Panc1 (cell line): ENCODE data around the gene MXD3.

ENCODE experiments used
- CTCF ChIP-seq: fragments of 450-650 bp; IDR thresholded peaks from 2 replicates; pipeline ENCODE4 v1.5.1; 2017; ENCODE audit warnings: mild to moderate bottlenecking
- POLR2AphosphoS5 ChIP-seq: IDR thresholded peaks from 2 replicates; pipeline ENCODE4 v1.6.1; 2012; ENCODE audit warnings: mild to moderate bottlenecking, low read depth, low read length, moderate library complexity
- REST ChIP-seq, 2 experiments: IDR thresholded peaks; 2 replicates each; pipeline ENCODE4 v1.6.1; 2011 to 2012; ENCODE audit warnings: low read depth in 2 of 2, control low read depth in 1 of 2, low read length in 1 of 2, mild to moderate bottlenecking in 1 of 2, moderate library complexity in 1 of 2; ENCODE audit not compliant: insufficient read depth in 1 of 2
- SIN3A ChIP-seq: IDR thresholded peaks from 2 replicates; pipeline ENCODE4 v1.6.1; 2012; ENCODE audit warnings: low read depth, mild to moderate bottlenecking, low read length, moderate library complexity, borderline replicate concordance; ENCODE audit not compliant: insufficient read depth
- TCF7L2 ChIP-seq: IDR thresholded peaks from 2 replicates; pipeline ENCODE4 v1.6.1; 2011; ENCODE audit warnings: mild to moderate bottlenecking, low read depth, low read length, inconsistent platforms

- no peak for TF ChIP-seq POLR2AphosphoS5
- no peak for TF ChIP-seq CTCF
- TF ChIP-seq REST (IDR thresholded peaks at IDR 0.05; ENCODE audit: insufficient read depth in 1 of 2, low read depth in 2 of 2, low read length in 1 of 2), result no peak
- no peak for TF ChIP-seq TCF7L2
- no peak for TF ChIP-seq SIN3A
These were observed 43.6 kb upstream of the MXD3 start for GRCh38 chr5:177355162-177355867.
